GM18519 (cell line): Measurements from ENCODE around the gene FSTL5.

ENCODE experiments used
- ATAC-seq: cut with Tn5 transposase; IDR thresholded peaks from one replicate; pipeline ENCODE4 v1.9.1; 2021; ENCODE audit warnings: mild to moderate bottlenecking, moderate library complexity; ENCODE audit not compliant: unreplicated experiment, low FRiP score

FSTL5 gene

DNA sequence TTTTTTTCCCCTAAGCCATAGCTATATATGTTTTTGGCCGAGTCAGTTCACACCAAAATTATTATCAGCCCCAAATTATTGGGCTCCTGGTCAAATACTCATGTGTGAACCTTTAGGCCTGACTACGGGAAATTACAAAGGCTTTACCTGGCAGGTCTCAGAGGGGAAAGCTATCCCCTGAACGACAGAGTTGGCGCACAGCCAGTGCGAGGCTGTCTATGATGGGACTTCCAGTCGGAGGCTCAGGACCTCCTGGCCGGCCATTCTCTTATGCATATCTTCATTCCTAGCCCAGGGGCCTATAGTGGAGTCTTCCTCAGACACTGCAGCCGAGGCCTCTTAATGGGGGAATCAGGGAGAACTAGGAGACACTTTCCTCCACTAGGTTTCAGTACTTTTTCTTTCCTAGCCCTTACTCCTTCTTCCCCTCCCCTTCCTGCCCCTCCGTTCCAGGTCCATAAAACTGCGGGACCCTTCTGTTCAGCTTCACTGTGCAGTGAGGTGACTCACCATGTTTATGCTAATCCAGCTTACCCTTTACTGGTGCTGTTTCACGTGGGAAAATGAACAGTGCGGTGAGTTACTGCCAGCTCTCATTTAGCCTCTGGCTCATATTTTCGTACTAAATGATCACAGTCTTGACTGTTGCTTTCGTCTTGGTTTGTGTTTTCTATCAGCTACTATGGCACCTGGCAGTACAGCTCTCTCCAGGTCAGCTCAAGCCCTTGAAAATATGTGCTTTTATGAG, 533.9 kb downstream of the FSTL5 start:
- no peak for ATAC-seq

DNA sequence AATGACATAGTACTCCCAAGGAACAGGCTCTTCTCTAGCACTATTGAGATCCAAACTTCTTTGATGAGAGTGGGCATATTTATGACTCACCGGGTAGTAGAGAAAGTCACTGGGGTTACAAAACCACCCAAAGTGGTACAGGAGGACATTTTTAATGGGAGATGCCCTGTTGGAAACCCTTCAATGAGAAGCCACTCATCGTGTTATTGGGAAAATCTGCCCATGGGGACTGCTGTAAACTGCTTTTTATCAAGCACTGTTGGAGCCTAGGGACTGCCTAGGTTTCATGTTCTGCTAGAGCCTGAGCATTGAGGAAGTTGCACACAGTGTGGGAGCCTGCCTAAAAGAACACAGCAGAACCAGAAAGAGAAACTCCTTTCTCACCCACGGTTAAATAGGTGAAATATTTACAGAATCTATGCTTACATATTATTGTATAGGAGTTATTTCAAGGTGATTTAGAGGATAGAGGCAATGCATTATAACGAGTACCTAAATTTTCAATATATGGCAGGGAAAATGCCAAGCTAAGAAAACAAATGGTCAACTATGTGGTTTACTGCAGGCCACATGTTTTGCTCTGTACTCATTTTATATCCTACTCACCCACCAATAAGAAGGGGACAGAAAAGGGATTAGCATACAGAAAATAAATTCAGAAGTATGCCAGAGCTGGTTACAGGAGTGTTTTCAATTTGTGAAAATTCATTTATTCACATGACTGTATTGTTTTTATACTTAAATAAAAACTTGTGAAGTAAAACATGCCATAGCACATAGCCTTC, 559.1 kb downstream of the FSTL5 start:
- peak; percentile 61 for ATAC-seq

DNA sequence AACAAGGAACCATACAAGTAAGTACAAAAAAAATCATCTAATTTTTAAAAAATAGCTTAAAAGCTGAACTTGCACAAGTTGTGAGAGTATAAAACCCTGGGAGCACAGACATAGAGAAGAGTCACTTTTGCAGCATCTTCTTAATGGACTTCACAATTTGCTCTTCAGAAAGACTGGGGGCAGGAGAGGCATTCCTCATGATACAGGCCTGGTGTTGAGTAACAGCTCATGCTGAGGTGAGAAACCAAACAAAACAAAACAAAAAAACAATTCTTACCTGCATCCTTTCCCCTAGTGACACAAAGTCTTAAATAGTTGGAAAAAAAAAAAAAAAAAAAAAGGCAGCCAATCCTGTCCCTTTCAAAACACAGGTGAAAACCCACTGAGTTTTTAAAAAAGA, 562.8 kb downstream of the FSTL5 start:
- ATAC-seq: no peak

DNA sequence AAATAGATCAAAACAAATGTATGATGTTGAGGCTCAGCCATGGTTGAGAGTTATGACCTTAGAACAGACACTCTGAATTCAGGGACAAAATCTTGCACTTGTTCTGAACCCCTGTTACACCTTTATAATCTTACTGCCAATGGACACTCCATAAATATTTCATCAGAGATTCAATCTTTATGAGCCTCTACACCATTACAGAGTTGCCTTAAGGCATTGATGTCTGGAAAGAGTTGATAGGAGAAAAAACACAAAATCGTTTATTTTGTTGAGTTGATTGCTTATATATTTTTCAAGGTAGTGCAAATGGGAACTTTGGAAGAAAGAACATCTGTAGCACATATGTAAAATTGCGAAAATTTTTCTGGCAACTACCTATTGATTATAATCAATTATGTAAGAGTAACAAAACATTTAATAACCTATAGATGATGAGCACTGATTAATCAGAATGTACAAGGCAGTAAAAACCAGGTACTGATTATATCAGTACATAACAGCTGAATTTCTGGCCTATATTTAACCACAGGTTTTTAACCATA, 568.5 kb downstream of the FSTL5 start:
- no peak for ATAC-seq

DNA sequence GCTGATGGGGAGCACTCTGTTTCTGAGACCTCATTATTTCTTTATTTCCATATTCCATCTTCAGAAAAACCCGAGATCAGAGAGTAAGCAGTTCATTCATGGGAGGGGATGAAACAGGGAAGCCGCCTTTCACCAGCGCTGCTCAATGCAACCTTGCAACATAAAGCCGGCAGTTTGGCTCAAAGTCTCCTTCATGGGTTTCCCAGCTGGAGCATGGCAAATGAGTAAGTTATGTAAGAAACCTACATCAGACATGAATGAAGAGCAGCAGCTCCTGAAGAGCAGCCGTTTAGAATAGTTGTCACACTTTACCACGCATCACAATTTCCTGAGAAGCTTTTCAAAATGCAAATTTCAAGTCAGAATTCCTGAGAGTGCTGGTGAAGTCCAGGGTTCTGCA, 578.8 kb downstream of the FSTL5 start:
- ATAC-seq: no peak

DNA sequence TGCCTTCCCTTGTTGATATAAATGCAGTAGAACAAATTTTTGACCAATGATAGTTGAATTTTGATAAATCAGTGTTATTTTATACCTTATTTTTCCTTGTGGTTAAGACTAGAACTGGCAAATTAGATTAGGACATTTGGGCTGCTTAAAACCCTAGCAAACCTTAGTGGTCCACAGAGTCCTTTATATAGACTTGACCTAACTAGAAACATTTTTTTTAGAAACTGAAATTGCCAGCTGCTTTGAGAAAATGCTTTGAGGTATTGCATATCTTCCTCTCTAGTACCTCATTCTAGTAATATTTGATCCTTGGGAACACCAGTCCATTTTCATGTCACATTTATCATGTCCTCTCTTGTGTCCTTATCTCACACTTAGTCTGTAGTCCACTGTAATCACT, 580.3 kb downstream of the FSTL5 start:
- ATAC-seq: no peak

DNA sequence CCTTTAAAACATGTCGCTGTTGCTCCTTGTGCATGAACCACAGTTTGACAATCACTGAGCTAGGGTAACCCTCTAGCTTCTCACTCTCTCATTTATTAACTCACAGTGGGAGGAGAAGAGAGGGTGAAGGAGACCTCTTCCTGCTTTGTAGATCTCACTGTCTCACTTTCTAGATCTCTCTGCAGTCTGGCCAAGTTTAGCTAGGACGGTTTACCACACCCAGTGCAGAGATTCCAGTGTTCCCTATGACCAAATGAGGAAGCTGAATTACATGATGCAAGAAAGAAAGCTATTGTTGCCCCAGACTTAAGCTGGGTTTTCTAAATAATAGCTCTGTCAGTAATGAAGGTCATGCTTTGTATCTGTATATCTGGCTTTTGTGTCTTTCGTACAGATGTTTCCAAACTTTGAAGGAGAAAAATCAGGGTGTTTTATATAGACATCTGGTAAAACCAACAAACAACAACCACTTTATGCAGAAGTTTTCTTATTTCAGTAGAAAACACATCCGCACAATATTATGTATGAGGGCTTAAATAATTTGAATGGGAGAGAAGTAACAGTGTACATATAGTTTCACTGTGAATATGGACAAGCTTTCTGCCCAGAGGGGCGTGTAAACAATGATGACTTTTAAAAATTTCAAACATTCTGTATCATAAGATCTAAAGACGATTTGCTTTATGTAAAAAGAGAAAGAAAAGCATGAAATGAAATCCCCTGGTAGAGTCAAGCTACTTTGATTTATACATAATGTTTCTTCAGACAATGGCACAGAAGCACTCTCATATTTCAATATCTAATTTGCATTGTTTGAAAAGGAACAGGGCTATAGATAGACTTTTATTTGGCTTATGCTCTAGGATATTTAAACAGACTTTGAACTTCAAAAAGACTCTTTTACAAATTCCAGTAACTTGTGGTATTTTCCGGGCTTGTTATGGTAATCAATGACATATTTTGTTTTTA, 582.3 kb downstream of the FSTL5 start:
- no peak for ATAC-seq

DNA sequence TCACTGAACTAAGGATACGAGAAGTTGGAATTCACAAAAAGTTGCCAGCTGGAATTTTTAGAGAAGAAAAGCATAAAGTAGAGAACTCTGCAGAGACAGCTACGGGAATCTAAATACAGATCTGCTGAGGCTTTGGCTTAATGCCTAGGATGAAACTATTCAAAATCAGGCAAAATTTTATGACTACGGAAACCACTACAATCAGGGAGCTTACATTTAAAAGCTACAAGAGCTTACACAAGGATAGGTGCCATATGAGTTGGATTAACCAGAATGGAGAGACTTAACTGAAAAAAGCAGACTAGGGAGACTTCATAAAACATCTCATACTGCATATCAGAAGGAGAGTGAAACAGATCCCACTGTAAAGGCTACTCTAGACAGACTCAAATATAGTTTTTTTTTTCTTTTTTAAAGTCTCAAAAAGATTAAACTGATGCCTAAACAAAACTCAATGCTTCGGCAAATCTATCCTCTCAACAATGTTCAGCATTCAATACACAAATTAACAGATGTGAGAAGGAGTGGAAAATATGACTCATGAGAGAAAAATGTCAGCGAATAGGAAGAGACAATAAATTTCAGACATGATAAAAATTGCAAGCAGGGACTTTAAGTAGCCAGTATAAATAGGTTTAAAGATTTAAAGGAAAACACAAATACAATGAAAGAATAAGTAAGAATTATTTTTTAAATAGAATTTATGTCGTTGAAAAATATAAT, 586.1 kb downstream of the FSTL5 start:
- ATAC-seq: no peak

DNA sequence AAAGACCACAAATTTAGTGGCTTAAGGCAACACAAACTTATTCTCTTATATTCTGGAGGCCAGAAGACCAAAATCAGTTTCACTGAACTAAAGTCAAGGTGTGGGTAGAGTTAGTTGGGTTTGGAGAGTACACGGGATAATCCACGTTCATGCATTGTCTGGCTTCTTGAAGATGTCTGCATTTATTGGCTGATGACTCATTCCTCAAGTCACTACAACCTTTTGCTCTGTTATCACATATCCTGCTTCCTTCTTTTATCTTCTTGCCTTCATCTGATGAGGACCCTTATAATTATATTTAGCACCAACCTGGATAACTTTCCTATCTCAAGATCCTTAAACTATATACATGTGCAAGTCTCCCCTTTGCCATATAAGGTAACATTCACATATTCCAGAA, 590.0 kb downstream of the FSTL5 start:
- no peak for ATAC-seq

DNA sequence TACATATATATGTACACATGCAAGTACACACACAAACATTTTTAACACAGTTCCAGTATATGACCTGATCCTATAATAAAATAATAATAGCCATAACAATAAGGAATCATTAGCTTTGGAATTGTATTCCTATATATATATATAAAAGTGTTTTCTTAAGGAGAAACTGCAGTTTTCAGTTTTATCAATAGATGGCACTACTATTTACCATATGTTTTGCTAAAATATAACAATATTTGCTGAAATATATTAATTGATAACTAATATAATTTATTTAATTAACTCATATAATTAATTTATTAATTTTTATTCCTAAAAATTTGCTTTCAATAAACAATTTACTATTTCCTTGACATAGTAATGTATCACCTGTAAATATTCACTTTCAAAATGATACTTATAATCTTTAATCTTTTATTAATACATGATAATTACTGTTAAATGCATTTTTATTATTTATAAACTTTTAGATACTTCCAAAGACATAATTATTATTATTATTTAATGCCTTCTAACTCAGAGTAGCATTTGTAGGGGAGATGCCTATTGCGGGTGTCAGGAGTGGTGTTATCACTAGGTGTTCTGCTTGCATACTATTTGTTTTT, 599.5 kb downstream of the FSTL5 start:
- no peak for ATAC-seq

DNA sequence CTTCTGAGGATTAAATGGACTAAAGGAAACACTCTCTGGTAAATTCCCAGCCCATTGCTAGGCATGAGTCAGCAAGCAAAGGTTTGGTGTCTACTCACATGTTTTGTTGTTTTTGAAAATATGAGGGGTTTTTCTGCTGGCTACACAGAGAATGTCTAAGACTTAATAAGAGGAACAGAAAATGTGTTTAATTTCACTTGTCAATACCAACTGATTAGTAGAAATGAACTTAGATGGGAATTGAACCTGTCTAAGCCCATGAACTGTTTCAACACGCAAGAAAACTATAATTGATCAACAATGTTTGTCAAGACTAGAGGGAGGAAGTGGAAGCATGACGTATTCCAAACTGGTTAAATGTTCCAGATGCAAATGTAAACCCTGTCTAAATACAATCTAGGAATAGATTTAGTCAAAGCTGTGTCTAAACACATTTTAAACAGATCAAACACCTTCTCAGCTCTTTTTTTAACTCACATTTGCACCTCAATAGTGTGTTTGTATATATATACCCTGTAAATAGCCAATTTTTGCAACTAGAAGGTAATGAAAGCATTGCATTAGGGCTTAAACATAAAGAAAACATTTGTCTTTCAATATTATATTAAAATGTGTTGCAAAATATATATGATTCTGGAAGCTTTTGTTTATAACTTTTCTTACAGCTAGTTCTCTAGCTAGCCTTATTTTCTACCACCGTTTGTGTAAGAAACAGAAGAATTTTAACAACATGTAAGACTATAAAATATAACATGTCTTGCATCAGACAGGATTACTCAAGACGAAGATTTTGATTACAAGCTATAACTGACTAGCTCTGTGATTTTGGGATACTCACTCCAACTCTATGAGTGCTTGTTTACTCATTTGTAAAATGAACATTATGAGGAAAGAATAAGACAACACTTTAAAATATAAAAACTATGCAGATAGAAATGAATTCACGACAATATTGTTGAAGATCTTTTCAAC, 607.8 kb downstream of the FSTL5 start:
- ATAC-seq: peak; percentile 74

DNA sequence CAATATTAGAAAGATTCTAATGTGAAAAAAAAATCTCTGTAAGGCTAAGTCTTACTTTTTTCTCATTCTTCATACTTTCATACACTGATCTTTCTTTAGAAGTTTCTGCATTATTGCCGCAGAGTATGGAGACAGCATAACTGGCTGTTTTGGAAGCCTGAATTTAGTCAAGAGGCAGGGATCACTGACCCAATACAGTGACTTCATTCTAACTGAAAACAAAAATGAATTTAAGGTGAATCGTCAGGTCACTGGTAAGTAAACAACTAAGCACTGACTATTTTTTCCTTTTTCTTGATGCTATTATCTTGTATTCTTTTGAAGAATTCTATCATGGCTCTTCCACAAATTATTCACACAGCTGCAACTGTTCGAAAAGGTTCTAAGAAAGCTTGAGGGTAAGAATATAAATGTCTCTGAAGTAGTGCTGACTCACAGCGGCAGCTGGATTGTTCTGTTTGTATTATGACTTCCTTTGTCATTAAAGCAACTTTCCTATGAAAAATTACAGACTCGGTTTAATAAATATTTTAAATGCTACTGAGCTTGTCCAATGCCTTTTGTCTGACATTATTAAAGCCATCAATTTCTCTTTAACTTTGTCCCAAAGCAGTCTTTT, 609.3 kb downstream of the FSTL5 start:
- ATAC-seq: no peak

DNA sequence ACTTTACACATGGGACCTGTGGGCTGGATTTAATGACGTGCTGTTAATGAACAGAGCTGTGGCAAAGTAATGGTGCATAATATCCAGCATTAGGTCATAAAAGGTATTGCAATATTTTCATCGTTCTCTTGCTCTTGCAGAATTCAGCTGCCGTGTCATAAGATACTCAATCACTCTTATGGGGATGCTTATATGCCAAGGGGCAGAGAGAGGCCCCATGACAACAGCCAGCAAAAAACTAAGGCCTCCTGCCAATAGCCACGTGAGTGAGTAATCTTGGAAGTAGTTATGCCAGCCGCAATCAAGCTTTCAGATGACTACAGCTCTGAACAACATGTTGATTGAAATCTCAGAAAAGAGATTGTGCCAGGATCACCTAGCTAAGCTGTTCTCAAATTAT, 616.9 kb downstream of the FSTL5 start:
- ATAC-seq: no peak

DNA sequence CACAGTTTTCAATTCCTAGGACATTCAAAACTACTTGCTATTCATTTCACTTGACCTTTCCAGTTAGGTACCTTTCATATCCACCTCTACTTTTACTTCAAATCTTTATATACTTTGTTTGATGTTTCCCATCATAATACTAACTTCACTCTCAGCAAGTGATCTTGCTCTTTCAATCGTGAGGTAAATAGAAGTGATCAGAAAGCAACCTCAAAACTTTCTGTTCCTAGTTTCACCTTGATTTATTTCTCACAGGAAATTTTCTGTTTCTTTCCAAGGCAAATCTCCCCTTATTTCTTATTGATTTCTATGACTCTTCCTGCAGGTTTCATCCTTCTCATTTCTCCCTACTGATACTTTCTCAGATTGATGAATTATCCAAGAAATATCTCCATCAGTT, 623.5 kb downstream of the FSTL5 start:
- no peak for ATAC-seq

DNA sequence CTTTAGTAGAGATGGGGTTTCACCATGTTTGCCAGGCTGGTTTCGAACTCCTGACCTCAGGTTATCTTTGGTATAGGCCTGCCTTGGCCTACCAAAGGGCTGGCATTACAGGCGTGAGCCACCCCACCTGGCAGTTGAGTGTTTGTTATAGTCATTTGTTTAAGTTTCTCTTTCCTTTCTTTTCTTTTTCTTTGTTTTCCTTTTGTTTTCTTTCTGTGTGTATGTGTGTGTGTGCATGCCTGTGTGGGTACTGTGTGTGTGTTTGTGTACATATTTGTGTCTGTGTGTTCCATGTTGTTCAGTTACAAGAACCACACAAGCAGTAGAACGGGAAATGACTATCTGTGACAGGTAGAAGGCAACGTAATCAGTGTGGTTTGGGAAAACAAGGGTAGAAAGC, 624.9 kb downstream of the FSTL5 start:
- ATAC-seq: no peak

DNA sequence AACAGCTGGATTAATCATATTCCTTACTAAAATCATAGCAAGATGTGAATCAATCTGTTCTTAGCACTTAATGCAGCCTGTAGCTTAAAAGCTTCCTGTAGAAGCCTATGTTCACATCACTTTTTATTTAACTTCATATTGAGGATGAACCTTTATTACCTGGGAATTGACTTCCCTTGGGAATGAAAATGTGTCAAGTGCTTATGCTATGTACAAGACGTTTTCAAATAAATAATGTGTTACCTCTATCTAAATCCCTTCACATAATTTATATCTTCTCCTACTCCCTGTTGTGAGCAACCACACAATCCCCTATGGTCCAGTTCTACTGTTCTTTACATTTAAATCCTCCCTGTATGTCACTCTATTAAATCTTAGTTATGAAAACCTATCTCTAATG, 633.1 kb downstream of the FSTL5 start:
- no peak for ATAC-seq

DNA sequence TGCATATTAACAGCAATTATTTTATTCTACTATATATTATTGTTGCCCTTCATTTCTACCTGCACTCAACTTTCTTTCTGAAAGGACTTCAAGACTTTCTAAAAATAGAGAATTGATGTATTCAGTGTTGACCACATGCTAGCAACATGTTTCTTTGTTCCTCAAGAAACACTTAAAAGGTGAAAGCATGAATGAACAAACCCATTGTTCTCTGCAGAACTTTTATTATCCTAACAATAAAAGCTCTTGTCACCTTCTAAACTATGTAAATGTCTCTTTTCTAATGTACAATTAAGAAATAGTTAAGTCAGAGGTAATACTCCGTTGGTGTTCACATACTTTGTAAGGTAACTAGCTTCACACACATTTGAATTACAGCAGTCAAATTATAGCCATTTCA, 638.7 kb downstream of the FSTL5 start:
- no peak for ATAC-seq

DNA sequence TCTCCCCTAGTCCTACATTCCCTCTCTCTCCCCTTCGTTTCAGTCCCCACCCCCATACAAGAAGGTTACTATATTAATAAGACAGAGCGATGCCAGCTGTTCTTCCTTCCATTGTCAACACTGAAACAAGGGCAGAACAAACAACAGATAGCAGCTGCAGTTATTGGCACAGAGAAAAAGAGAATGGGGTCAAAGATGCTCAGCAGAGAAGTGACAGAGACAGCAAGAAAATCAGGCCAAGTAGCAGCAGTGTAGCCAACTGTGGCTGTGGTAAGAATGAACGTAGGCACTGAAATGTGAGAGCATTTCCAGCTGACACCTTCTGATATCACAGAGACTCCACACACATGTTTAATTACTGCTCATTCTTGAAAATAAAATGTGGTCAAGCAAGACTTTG, 641.8 kb downstream of the FSTL5 start:
- no peak for ATAC-seq
